Muscle of back (tissue), 11 donors: ENCODE data around the gene FAM216B. TPM values are rescaled to one million over a fixed set of nuclear protein-coding genes. Genes with fewer than 3 reads are reported as not detected.

Source experiments
- DNase-seq, 3 donors: peaks; one replicate each; pipeline versions ENCODE4 v3.0.0 to v3.0.0-alpha.2; 2013
- polyA plus RNA-seq, 10 donors: library from polyadenylated mRNA; unstranded; fragments of 120-200 nt; gene quantifications; one replicate each; pipeline ENCODE4 v1.2.1, GENCODE V29; 2013; ENCODE audit not compliant: insufficient read length in 10 of 10

FAM216B gene
- polyA plus RNA-seq, 10 donors = 0.07 to 0.22 (median 0.13) TPM; not detected in 2

- peak in 1 of 3 donors; percentile 94 for DNase-seq
Measured at GRCh38 chr13:42832341-42833096, 51.1 kb downstream of the FAM216B start.

DNA sequence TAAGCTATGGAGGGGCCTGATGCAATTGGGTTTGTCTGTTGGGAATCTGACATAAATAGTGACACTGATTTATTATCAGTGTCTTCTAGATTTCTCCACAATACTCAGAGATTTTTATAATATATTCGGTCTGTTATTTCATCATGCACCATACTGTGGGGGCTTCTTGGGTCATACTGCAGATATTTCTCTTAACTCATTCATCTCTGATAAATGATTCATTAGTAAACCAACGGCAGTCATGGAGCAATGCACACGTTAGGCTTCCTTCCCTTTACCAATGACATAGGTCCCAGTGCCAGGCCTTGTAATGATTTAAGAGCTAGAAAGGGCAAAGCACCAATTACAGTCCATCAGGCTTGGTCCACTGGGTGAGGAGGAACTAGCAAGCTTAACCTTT is 53.6 kb downstream of the FAM216B start:
- no peak for DNase-seq

- DNase-seq = peak; percentile 31 to 71 (median 59)
Measured at GRCh38 chr13:42836930-42837690, 55.7 kb downstream of the FAM216B start.

Other genes with a start within 250 kb of the FAM216B start
- 1 to 10 TPM in 1 of 10 donors, under 1 TPM in 4, not detected in 5; 0.10 to 2.7 (median 0.23) TPM for gene TNFSF11, start 207.4 kb upstream of the FAM216B start, polyA plus RNA-seq
- gene EPSTI1, start 210.7 kb downstream of the FAM216B start, polyA plus RNA-seq = 1 to 10 TPM; 1.7 to 4.6 (median 2.7) TPM
- gene DNAJC15, start 242.0 kb downstream of the FAM216B start, polyA plus RNA-seq = 10 to 100 TPM; 13.4 to 20.9 (median 20.1) TPM